ENCODE measurements around the gene PDGFD.

Gene PDGFD

GRCh38 chr11:104145062-104145461 is 18.9 kb downstream of the PDGFD start:
- DNase-seq (ENCODE audit: low read depth): no peak

GRCh38 chr11:104142698-104143097 is 21.2 kb downstream of the PDGFD start:
- no peak for DNase-seq (ENCODE audit: low read depth)

- DNase-seq (ENCODE audit: low read depth): no peak
Observed at GRCh38 chr11:104136861-104137260, 27.1 kb downstream of the PDGFD start.

- no peak for DNase-seq (ENCODE audit: low read depth)
Observed at GRCh38 chr11:104134745-104135144, 29.2 kb downstream of the PDGFD start.

GRCh38 chr11:104130161-104130560 is 33.8 kb downstream of the PDGFD start:
- no peak for DNase-seq (ENCODE audit: low read depth)

GRCh38 chr11:104129145-104129544 is 34.8 kb downstream of the PDGFD start:
- no peak for DNase-seq (ENCODE audit: low read depth)

- no peak for DNase-seq (ENCODE audit: low read depth)
Observed at GRCh38 chr11:104127828-104128227, 36.1 kb downstream of the PDGFD start.

- DNase-seq (ENCODE audit: low read depth): no peak
Observed at GRCh38 chr11:104126464-104126863, 37.5 kb downstream of the PDGFD start.

GRCh38 chr11:104124979-104125378 is 39.0 kb downstream of the PDGFD start:
- DNase-seq (ENCODE audit: low read depth): no peak

- no peak for DNase-seq (ENCODE audit: low read depth)
Observed at GRCh38 chr11:104122836-104123235, 41.1 kb downstream of the PDGFD start.

GRCh38 chr11:104122011-104122635 is 41.8 kb downstream of the PDGFD start:
- no peak for DNase-seq (ENCODE audit: low read depth)

GRCh38 chr11:104120493-104121137 is 43.3 kb downstream of the PDGFD start:
- DNase-seq (ENCODE audit: low read depth): no peak

- no peak for DNase-seq (ENCODE audit: low read depth)
Observed at GRCh38 chr11:104118105-104118744, 45.7 kb downstream of the PDGFD start.

- DNase-seq (ENCODE audit: low read depth): no peak
Observed at GRCh38 chr11:104113541-104113940, 50.4 kb downstream of the PDGFD start.

GRCh38 chr11:104106136-104106754 is 57.7 kb downstream of the PDGFD start:
- no peak for DNase-seq (ENCODE audit: low read depth)

- no peak for DNase-seq (ENCODE audit: low read depth)
Observed at GRCh38 chr11:104105155-104105554, 58.8 kb downstream of the PDGFD start.

GRCh38 chr11:104104664-104105063 is 59.3 kb downstream of the PDGFD start:
- no peak for DNase-seq (ENCODE audit: low read depth)

- DNase-seq (ENCODE audit: low read depth): no peak
Observed at GRCh38 chr11:104104201-104104600, 59.7 kb downstream of the PDGFD start.

- DNase-seq (ENCODE audit: low read depth): no peak
Observed at GRCh38 chr11:104098555-104098954, 65.4 kb downstream of the PDGFD start.

GRCh38 chr11:104098132-104098531 is 65.8 kb downstream of the PDGFD start:
- DNase-seq (ENCODE audit: low read depth): no peak

- DNase-seq (ENCODE audit: low read depth): no peak
Observed at GRCh38 chr11:104096900-104097299, 67.0 kb downstream of the PDGFD start.

- no peak for DNase-seq (ENCODE audit: low read depth)
Observed at GRCh38 chr11:104095791-104096190, 68.2 kb downstream of the PDGFD start.

GRCh38 chr11:104094576-104094975 is 69.4 kb downstream of the PDGFD start:
- DNase-seq (ENCODE audit: low read depth): no peak

All from activated gamma-delta T cell treated with anti-CD3 and anti-CD28 coated beads, Interleukin-2, amount 50 U/mL, for 16 hours (primary cell).